Activated CD8-positive, alpha-beta T cell treated with anti-CD3 and anti-CD28 coated beads for 36 hours (primary cell): ENCODE measurements around the gene SMO. TPM values are rescaled to one million over a fixed set of nuclear protein-coding genes. Genes with fewer than 3 reads are reported as not detected.

Experiments used
- ATAC-seq: fragments of 200-7000 bp; cut with Tn5 transposase; one replicate; pipeline ENCODE4 v1.10.0; 2021; ENCODE audit warnings: mild to moderate bottlenecking, moderate library complexity
- CTCF ChIA-PET: fragments of 350-600 bp; sonication (Branson Sonifier 250); formaldehyde crosslinking; loops from one replicate; lab custom pipeline; 2021; ENCODE audit warnings: antibody characterized with exemption; lab: Charles Lee
- POLR2A ChIA-PET: fragments of 350-600 bp; sonication (Branson Sonifier 250); formaldehyde crosslinking; loops from one replicate; lab custom pipeline; 2021; ENCODE audit warnings: antibody characterized with exemption; lab: Charles Lee
- DNase-seq: peaks from one replicate; pipeline ENCODE4 v3.0.0-alpha.2; 2020
- H3K27ac Mint-ChIP-seq: one replicate; pipeline ENCODE4 v1.8.0; 2021; ENCODE audit warnings: mild to moderate bottlenecking, mixed read lengths
- H3K27me3 Mint-ChIP-seq: one replicate; pipeline ENCODE4 v1.8.0; 2021; ENCODE audit warnings: mixed read lengths
- H3K36me3 Mint-ChIP-seq: one replicate; pipeline ENCODE4 v1.8.0; 2021; ENCODE audit warnings: low read depth, mixed read lengths
- H3K4me1 Mint-ChIP-seq: one replicate; pipeline ENCODE4 v1.8.0; 2021; ENCODE audit warnings: low read depth, mixed read lengths
- H3K4me3 Mint-ChIP-seq: one replicate; pipeline ENCODE4 v1.8.0; 2021; ENCODE audit warnings: mild to moderate bottlenecking, moderate library complexity, mixed read lengths
- H3K9me3 Mint-ChIP-seq: one replicate; pipeline ENCODE4 v1.8.0; 2021; ENCODE audit warnings: mixed read lengths
- intact Hi-C: fragments of 100-400 bp; cut with micrococcal nuclease; formaldehyde crosslinking; loops from one replicate; pipeline ENCODE4 v1.10.0; 2022
- total RNA-seq, 2 experiments: library from RNA; stranded (reverse); gene quantifications; one replicate each; pipeline ENCODE4 v1.2.3, GENCODE V29; 2021
- TF ChIP-seq, protein P1 (sequence below): fragments of 200-600 bp; IDR thresholded peaks from one replicate; pipeline ENCODE4 v1.8.0; 2022; ENCODE audit warnings: antibody characterized with exemption, mild to moderate bottlenecking

Gene SMO
- total RNA-seq, 2 experiments from 2014 or later = 0.81 to 1.7 TPM

GRCh38 chr7:129205126-129205818, 16.8 kb downstream of the SMO start:
- no peaks in the 10 kb centered on the region for H3K36me3 Mint-ChIP-seq
- intact Hi-C loops = no loop called here
- POLR2A ChIA-PET = no interaction called here
- no peaks in the 10 kb centered on the region for H3K4me1 Mint-ChIP-seq
- H3K9me3 Mint-ChIP-seq = no peaks in the 10 kb centered on the region
- CTCF ChIA-PET = no interaction called here
- H3K4me3 Mint-ChIP-seq = no peak overlapping the region
- TF ChIP-seq, protein P1, sequence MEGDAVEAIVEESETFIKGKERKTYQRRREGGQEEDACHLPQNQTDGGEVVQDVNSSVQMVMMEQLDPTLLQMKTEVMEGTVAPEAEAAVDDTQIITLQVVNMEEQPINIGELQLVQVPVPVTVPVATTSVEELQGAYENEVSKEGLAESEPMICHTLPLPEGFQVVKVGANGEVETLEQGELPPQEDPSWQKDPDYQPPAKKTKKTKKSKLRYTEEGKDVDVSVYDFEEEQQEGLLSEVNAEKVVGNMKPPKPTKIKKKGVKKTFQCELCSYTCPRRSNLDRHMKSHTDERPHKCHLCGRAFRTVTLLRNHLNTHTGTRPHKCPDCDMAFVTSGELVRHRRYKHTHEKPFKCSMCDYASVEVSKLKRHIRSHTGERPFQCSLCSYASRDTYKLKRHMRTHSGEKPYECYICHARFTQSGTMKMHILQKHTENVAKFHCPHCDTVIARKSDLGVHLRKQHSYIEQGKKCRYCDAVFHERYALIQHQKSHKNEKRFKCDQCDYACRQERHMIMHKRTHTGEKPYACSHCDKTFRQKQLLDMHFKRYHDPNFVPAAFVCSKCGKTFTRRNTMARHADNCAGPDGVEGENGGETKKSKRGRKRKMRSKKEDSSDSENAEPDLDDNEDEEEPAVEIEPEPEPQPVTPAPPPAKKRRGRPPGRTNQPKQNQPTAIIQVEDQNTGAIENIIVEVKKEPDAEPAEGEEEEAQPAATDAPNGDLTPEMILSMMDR = no peak
- ATAC-seq (no peak), DNase-seq (no peak)
- H3K27me3 Mint-ChIP-seq = peaks cover 2% of the 10 kb centered on the region
- H3K27ac Mint-ChIP-seq = no peak overlapping the region

- H3K27me3 Mint-ChIP-seq = peaks cover 2% of the 10 kb centered on the region
- TF ChIP-seq, protein P1 = no peak
- no peak overlapping the region for H3K27ac Mint-ChIP-seq
- H3K4me3 Mint-ChIP-seq = no peak overlapping the region
- no peaks in the 10 kb centered on the region for H3K9me3 Mint-ChIP-seq
- ChIA-PET CTCF (interaction anchor here (0.9 to 9.0 kb wide), 4 partner anchors 13 to 115 kb away, joined by 3 to 198 read pairs (median 22); no protein-coding TSS in a partner anchor), POLR2A (no interaction called here)
- H3K4me1 Mint-ChIP-seq = no peaks in the 10 kb centered on the region
- intact Hi-C loops = no loop called here
- ATAC-seq (no peak), DNase-seq (no peak)
- H3K36me3 Mint-ChIP-seq = no peaks in the 10 kb centered on the region
Measured at GRCh38 chr7:129205987-129206785, 17.8 kb downstream of the SMO start.

GRCh38 chr7:129208667-129209066, 20.2 kb downstream of the SMO start:
- ATAC-seq = no peak
- CTCF ChIA-PET = interaction anchor here (1.2 to 9.0 kb wide), 7 partner anchors 10 to 125 kb away, joined by 3 to 198 read pairs (median 4); no protein-coding TSS in a partner anchor
- H3K27me3 Mint-ChIP-seq = no peaks in the 10 kb centered on the region
- TF ChIP-seq, protein P1 = no peak
- no peaks in the 10 kb centered on the region for H3K36me3 Mint-ChIP-seq
- H3K9me3 Mint-ChIP-seq = no peaks in the 10 kb centered on the region
- H3K4me3 Mint-ChIP-seq = no peak overlapping the region
- intact Hi-C loops = no loop called here
- H3K27ac Mint-ChIP-seq = no peak overlapping the region
- DNase-seq = no peak
- POLR2A ChIA-PET = interaction anchor here (0.6 kb wide), 1 partner anchor 203 kb away, joined by 3 read pairs; no protein-coding TSS in a partner anchor
- no peaks in the 10 kb centered on the region for H3K4me1 Mint-ChIP-seq

GRCh38 chr7:129209067-129209926, 20.9 kb downstream of the SMO start:
- TF ChIP-seq, protein P1 = no peak
- Mint-ChIP-seq H3K36me3 (no peaks in the 10 kb centered on the region), H3K4me3 (no peak overlapping the region), H3K4me1 (no peaks in the 10 kb centered on the region), H3K9me3 (no peaks in the 10 kb centered on the region), H3K27ac (no peak overlapping the region), H3K27me3 (no peaks in the 10 kb centered on the region)
- intact Hi-C loops = no loop called here
- ChIA-PET POLR2A (interaction anchor here (0.6 kb wide), 1 partner anchor 41 kb away, joined by 3 read pairs; no protein-coding TSS in a partner anchor), CTCF (interaction anchor here (0.5 to 9.0 kb wide), 13 partner anchors 10 to 364 kb away, joined by 3 to 198 read pairs (median 4); partner anchors contain the start of gene AHCYL2)
- ATAC-seq (no peak), DNase-seq (no peak)
